C4-2B (cell line): ENCODE results near the gene A2M.

Source experiments
- H3K27ac ChIP-seq: fragments of 450-650 bp; 2 replicates; pipeline ENCODE4 v1.5.1; 2017
- CTCF ChIP-seq: fragments of 450-650 bp; conservative IDR thresholded peaks from 2 replicates; pipeline ENCODE4 v1.5.1; 2017; ENCODE audit warnings: mild to moderate bottlenecking
- ZFX ChIP-seq: fragments of 450-650 bp; IDR thresholded peaks from 2 replicates; pipeline ENCODE4 v1.6.1; 2017

The A2M gene

GRCh38 chr12:9036227-9036626 is 79.5 kb downstream of the A2M start:
- H3K27ac ChIP-seq = no peak overlapping the region
- TF ChIP-seq ZFX (no peak), CTCF (no peak)

GRCh38 chr12:9034095-9034494 is 81.6 kb downstream of the A2M start:
- TF ChIP-seq CTCF = no peak
- no peak for TF ChIP-seq ZFX
- no peak overlapping the region for H3K27ac ChIP-seq

GRCh38 chr12:9033265-9033887 is 82.3 kb downstream of the A2M start:
- TF ChIP-seq ZFX (no peak), CTCF (no peak)
- no peak overlapping the region for H3K27ac ChIP-seq

- no peak for TF ChIP-seq ZFX
- no peak for TF ChIP-seq CTCF
- H3K27ac ChIP-seq = no peak overlapping the region
Measured at GRCh38 chr12:9032202-9032964, 83.3 kb downstream of the A2M start.

GRCh38 chr12:9030776-9031175 is 84.9 kb downstream of the A2M start:
- H3K27ac ChIP-seq = no peak overlapping the region
- TF ChIP-seq ZFX (no peak), CTCF (no peak)

GRCh38 chr12:9027161-9028059 is 88.3 kb downstream of the A2M start:
- no peak for TF ChIP-seq ZFX
- no peak for TF ChIP-seq CTCF

GRCh38 chr12:9024512-9024911 is 91.2 kb downstream of the A2M start:
- TF ChIP-seq ZFX (no peak), CTCF (no peak)

More at GRCh38 chr12:9027161-9028059, 88.3 kb downstream of the A2M start:
- no peak overlapping the region for H3K27ac ChIP-seq

More at GRCh38 chr12:9024512-9024911, 91.2 kb downstream of the A2M start:
- H3K27ac ChIP-seq = no peak overlapping the region
